Astrocyte (in vitro differentiated cells and primary cell): Measurements from ENCODE around the gene SLC27A4. TPM values are rescaled to one million over a fixed set of nuclear protein-coding genes. Genes with fewer than 3 reads are reported as not detected.

Experiments
- DNase-seq: peaks from one replicate; pipeline ENCODE4 v3.0.0-alpha.2; 2010; ENCODE audit warnings: low read depth
- FAIRE-seq: peaks from 2 replicates; lab custom pipeline; 2011; peaks lifted over from hg19 to GRCh38; lab: Jason Lieb, UNC
- H2AFZ ChIP-seq: 2 replicates; pipeline ENCODE4 v1.6.0; 2012; ENCODE audit warnings: low read depth, low read length, inconsistent platforms
- H3K27ac ChIP-seq: 2 replicates; pipeline ENCODE4 v1.5.1; 2011; ENCODE audit warnings: low read depth, low read length, inconsistent platforms
- H3K27me3 ChIP-seq: 2 replicates; pipeline ENCODE4 v1.6.0; 2011; ENCODE audit warnings: low read length, inconsistent platforms; ENCODE audit not compliant: insufficient read depth
- H3K36me3 ChIP-seq: 2 replicates; pipeline ENCODE4 v1.5.1; 2011; ENCODE audit warnings: low read length, inconsistent platforms; ENCODE audit not compliant: insufficient read depth
- H3K4me1 ChIP-seq: 2 replicates; pipeline ENCODE4 v1.5.1; 2011; ENCODE audit warnings: low read length, inconsistent platforms; ENCODE audit not compliant: insufficient read depth
- H3K4me2 ChIP-seq: 2 replicates; pipeline ENCODE4 v1.6.0; 2012; ENCODE audit warnings: low read length, inconsistent platforms
- H3K4me3 ChIP-seq: 2 replicates; pipeline ENCODE4 v1.5.1; 2011; ENCODE audit warnings: low read depth, mild to moderate bottlenecking, low read length, inconsistent platforms; ENCODE audit not compliant: insufficient read depth
- H3K79me2 ChIP-seq: 2 replicates; pipeline ENCODE4 v1.6.0; 2012; ENCODE audit warnings: mild to moderate bottlenecking, low read length, inconsistent platforms; ENCODE audit not compliant: insufficient read depth
- H3K9ac ChIP-seq: 2 replicates; pipeline ENCODE4 v1.6.0; 2012; ENCODE audit warnings: mild to moderate bottlenecking, low read length, inconsistent platforms
- H3K9me3 ChIP-seq: 2 replicates; pipeline ENCODE4 v1.5.1; 2012; ENCODE audit warnings: low read depth, mild to moderate bottlenecking, low read length, inconsistent platforms; ENCODE audit not compliant: insufficient read depth
- H4K20me1 ChIP-seq: 2 replicates; pipeline ENCODE4 v1.6.0; 2012; ENCODE audit warnings: low read length, inconsistent platforms; ENCODE audit not compliant: insufficient read depth
- H3K27ac Mint-ChIP-seq: one replicate; pipeline ENCODE4 v1.8.0; 2021; ENCODE audit warnings: mild to moderate bottlenecking, mixed read lengths; ENCODE audit not compliant: unreplicated experiment
- H3K27me3 Mint-ChIP-seq: one replicate; pipeline ENCODE4 v1.8.0; 2021; ENCODE audit warnings: low read depth, mixed read lengths; ENCODE audit not compliant: unreplicated experiment
- H3K36me3 Mint-ChIP-seq: one replicate; pipeline ENCODE4 v1.8.0; 2021; ENCODE audit warnings: low read depth, mixed read lengths; ENCODE audit not compliant: unreplicated experiment
- H3K4me1 Mint-ChIP-seq: one replicate; pipeline ENCODE4 v1.8.0; 2021; ENCODE audit warnings: low read depth, mixed read lengths; ENCODE audit not compliant: unreplicated experiment
- H3K4me3 Mint-ChIP-seq: one replicate; pipeline ENCODE4 v1.8.0; 2021; ENCODE audit warnings: mild to moderate bottlenecking, moderate library complexity, mixed read lengths; ENCODE audit not compliant: unreplicated experiment
- H3K9me3 Mint-ChIP-seq: one replicate; pipeline ENCODE4 v1.8.0; 2021; ENCODE audit warnings: mild to moderate bottlenecking, mixed read lengths; ENCODE audit not compliant: unreplicated experiment
- EZH2 ChIP-seq: IDR thresholded peaks from 2 replicates; pipeline ENCODE4 v1.6.1; 2012; ENCODE audit warnings: mild to moderate bottlenecking, low read length, inconsistent platforms; ENCODE audit not compliant: insufficient read depth
- total RNA-seq: library from RNA; stranded (reverse); gene quantifications from 2 replicates; pipeline ENCODE4 v1.2.1, GENCODE V29; 2021
- TF ChIP-seq, protein P1 (sequence below): IDR thresholded peaks from 2 replicates; pipeline ENCODE4 v1.5.1; 2011; ENCODE audit warnings: low read depth, mild to moderate bottlenecking, inconsistent platforms, low read length, moderate library complexity; ENCODE audit not compliant: insufficient read depth

Gene SLC27A4
- total RNA-seq, 1 donor from 2014 or later, result 26.9 TPM

DNA sequence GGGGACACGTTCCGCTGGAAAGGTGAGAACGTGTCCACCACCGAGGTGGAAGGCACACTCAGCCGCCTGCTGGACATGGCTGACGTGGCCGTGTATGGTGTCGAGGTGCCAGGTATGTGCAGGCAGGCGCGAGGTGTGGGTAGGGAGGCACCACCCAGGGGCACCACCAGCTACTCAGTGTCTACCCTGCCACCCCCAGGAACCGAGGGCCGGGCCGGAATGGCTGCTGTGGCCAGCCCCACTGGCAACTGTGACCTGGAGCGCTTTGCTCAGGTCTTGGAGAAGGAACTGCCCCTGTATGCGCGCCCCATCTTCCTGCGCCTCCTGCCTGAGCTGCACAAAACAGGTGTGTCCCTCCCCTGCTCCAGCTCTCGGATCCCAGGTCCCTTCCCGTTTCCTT, 15.1 kb downstream of the SLC27A4 start:
- H3K4me2 ChIP-seq, result no peak overlapping the region
- no peaks in the 10 kb centered on the region for H3K36me3 ChIP-seq
- no peak overlapping the region for H3K4me3 Mint-ChIP-seq
- no peaks in the 10 kb centered on the region for H3K79me2 ChIP-seq
- H3K9me3 Mint-ChIP-seq, result no peaks in the 10 kb centered on the region
- no peaks in the 10 kb centered on the region for H3K4me1 ChIP-seq
- DNase-seq, result no peak
- no peak overlapping the region for H3K4me3 ChIP-seq
- no peak overlapping the region for H3K27ac ChIP-seq
- H3K9me3 ChIP-seq, result no peaks in the 10 kb centered on the region
- H3K4me1 Mint-ChIP-seq, result no peaks in the 10 kb centered on the region
- H2AFZ ChIP-seq, result no peak overlapping the region
- no peak overlapping the region for H3K9ac ChIP-seq
- no peaks in the 10 kb centered on the region for H3K27me3 ChIP-seq
- H3K27ac Mint-ChIP-seq, result no peak overlapping the region
- H3K27me3 Mint-ChIP-seq, result no peaks in the 10 kb centered on the region
- peaks cover 19% of the 10 kb centered on the region for H3K36me3 Mint-ChIP-seq
- no peaks in the 10 kb centered on the region for H4K20me1 ChIP-seq
- no peak for FAIRE-seq
- TF ChIP-seq, protein P1, sequence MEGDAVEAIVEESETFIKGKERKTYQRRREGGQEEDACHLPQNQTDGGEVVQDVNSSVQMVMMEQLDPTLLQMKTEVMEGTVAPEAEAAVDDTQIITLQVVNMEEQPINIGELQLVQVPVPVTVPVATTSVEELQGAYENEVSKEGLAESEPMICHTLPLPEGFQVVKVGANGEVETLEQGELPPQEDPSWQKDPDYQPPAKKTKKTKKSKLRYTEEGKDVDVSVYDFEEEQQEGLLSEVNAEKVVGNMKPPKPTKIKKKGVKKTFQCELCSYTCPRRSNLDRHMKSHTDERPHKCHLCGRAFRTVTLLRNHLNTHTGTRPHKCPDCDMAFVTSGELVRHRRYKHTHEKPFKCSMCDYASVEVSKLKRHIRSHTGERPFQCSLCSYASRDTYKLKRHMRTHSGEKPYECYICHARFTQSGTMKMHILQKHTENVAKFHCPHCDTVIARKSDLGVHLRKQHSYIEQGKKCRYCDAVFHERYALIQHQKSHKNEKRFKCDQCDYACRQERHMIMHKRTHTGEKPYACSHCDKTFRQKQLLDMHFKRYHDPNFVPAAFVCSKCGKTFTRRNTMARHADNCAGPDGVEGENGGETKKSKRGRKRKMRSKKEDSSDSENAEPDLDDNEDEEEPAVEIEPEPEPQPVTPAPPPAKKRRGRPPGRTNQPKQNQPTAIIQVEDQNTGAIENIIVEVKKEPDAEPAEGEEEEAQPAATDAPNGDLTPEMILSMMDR, result no peak
- TF ChIP-seq EZH2, result no peak

DNA sequence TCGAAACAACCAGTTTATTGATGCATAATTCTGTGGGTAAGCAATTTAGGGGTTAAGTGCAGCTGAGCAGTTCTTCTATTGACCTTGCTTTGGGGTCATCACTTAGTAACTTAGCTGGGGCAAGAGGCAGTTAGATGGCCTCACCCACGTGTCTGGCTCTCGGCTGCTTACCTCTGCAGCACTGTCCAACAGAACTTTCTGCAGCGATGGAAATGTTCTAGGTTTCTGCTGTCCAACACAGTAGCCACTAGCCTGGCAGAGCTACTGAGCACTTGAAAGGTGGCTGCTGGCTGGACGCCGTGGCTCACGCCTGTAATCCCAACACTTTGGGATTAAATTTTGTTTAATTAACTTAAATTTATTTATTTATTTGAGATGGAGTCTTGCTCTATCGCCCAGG, 17.8 kb downstream of the SLC27A4 start:
- Histone ChIP-seq H3K27ac (no peak overlapping the region), H3K4me2 (no peak overlapping the region), H3K79me2 (no peaks in the 10 kb centered on the region), H3K27me3 (no peaks in the 10 kb centered on the region), H3K4me1 (peaks cover 15% of the 10 kb centered on the region), H3K9ac (no peak overlapping the region), H3K4me3 (no peak overlapping the region), H4K20me1 (no peaks in the 10 kb centered on the region), H3K9me3 (no peaks in the 10 kb centered on the region), H3K36me3 (no peaks in the 10 kb centered on the region), H2AFZ (no peak overlapping the region)
- DNase-seq (no peak), FAIRE-seq (no peak)
- Mint-ChIP-seq H3K4me3 (no peak overlapping the region), H3K36me3 (peaks cover 14% of the 10 kb centered on the region), H3K4me1 (peaks cover 12% of the 10 kb centered on the region), H3K27me3 (no peaks in the 10 kb centered on the region), H3K9me3 (no peaks in the 10 kb centered on the region), H3K27ac (no peak overlapping the region)
- TF ChIP-seq, protein P1, result no peak
- no peak for TF ChIP-seq EZH2

DNA sequence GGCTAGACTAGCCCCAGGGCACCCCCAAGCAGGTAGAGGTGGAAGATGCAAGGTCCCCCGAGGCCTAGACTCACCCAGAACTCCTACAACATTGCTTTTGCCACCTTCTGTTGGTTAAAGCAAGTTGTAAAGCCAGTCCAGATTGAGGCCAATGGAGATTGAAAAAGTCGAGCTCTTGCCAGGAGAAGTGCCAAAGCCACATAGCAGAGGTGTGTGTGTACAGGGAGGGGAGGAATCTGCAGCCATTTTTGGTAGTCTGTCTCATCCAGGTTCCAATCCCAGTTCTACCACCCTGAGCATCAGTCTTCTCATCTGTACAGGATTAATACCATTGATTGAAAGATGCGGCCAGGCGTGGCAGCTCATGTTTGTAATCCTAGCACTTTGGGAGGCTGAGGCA, 18.5 kb downstream of the SLC27A4 start:
- H3K4me1 Mint-ChIP-seq, result peaks cover 12% of the 10 kb centered on the region
- Histone ChIP-seq H3K36me3 (no peaks in the 10 kb centered on the region), H2AFZ (no peak overlapping the region), H3K4me3 (no peak overlapping the region), H3K9ac (no peak overlapping the region), H3K4me1 (peaks cover 15% of the 10 kb centered on the region), H3K27me3 (no peaks in the 10 kb centered on the region), H3K27ac (no peak overlapping the region), H4K20me1 (no peaks in the 10 kb centered on the region), H3K4me2 (no peak overlapping the region), H3K79me2 (no peaks in the 10 kb centered on the region), H3K9me3 (no peaks in the 10 kb centered on the region)
- no peaks in the 10 kb centered on the region for H3K9me3 Mint-ChIP-seq
- no peak overlapping the region for H3K27ac Mint-ChIP-seq
- FAIRE-seq, result no peak
- H3K36me3 Mint-ChIP-seq, result peaks cover 12% of the 10 kb centered on the region
- H3K27me3 Mint-ChIP-seq, result no peaks in the 10 kb centered on the region
- no peak for DNase-seq
- TF ChIP-seq, protein P1, result no peak
- no peak for TF ChIP-seq EZH2
- H3K4me3 Mint-ChIP-seq, result no peak overlapping the region
